Endothelial cell of umbilical vein (primary cell): ENCODE data around the gene C1orf198. TPM values are rescaled to one million over a fixed set of nuclear protein-coding genes. Genes with fewer than 3 reads are reported as not detected.

Experiments used
- BruUV-seq: library from RNA; stranded (reverse); fragments of 400-500 nt; replicated peaks from 2 replicates; lab custom pipeline; 2021; lab: Mats Ljungman, UMichigan
- CTCF ChIA-PET: fragments of 300-600, 350-600 bp; sonication (Branson Sonifier 250); formaldehyde crosslinking; loops from one replicate; lab custom pipeline; 2021; ENCODE audit warnings: antibody characterized with exemption, inconsistent platforms; lab: Charles Lee
- POLR2A ChIA-PET: fragments of 300-600, 350-600 bp; sonication (Branson Sonifier 250); formaldehyde crosslinking; loops from one replicate; lab custom pipeline; 2021; ENCODE audit warnings: antibody characterized with exemption, inconsistent platforms; lab: Charles Lee
- DNase-seq: peaks from one replicate; pipeline ENCODE4 v3.0.0-alpha.2; 2011; ENCODE audit warnings: low read depth, low spot score
- FAIRE-seq: peaks from 2 replicates; lab custom pipeline; 2011; peaks lifted over from hg19 to GRCh38; lab: Jason Lieb, UNC
- H2AFZ ChIP-seq: 2 replicates; pipeline ENCODE4 v1.6.0; 2012; ENCODE audit warnings: low read depth, low read length, control low read depth, inconsistent platforms
- H3K27ac ChIP-seq: 2 replicates; pipeline ENCODE4 v1.5.1; 2011; ENCODE audit warnings: low read depth, mild to moderate bottlenecking, control low read depth, low read length, moderate library complexity; ENCODE audit not compliant: insufficient read depth
- H3K27me3 ChIP-seq, 2 experiments: 2 replicates each; pipeline versions ENCODE4 v1.6.0 to v1.6.1; 2011; ENCODE audit warnings: low read length in 2 of 2, mixed read lengths in 1 of 2; ENCODE audit not compliant: control insufficient read depth in 2 of 2, insufficient read depth in 2 of 2
- H3K36me3 ChIP-seq, 2 experiments: 2 replicates in 1 of 2; 3 replicates in 1 of 2; pipeline ENCODE4 v1.5.1; 2011; ENCODE audit warnings: low read length in 2 of 2, mild to moderate bottlenecking in 1 of 2, moderate library complexity in 1 of 2; ENCODE audit not compliant: control insufficient read depth in 2 of 2, insufficient read depth in 2 of 2; ENCODE audit errors: extremely low read depth in 1 of 2
- H3K4me1 ChIP-seq: 3 replicates; pipeline ENCODE4 v1.5.1; 2011; ENCODE audit warnings: mild to moderate bottlenecking, low read length; ENCODE audit not compliant: control insufficient read depth, insufficient read depth; ENCODE audit errors: extremely low read depth
- H3K4me2 ChIP-seq: 2 replicates; pipeline ENCODE4 v1.6.1; 2011; ENCODE audit warnings: low read length, control low read depth, mixed read lengths; ENCODE audit not compliant: insufficient read depth
- H3K4me3 ChIP-seq, 3 experiments: fragments of 200-600 bp in 1 of 3; sonication (generic), shearing (Covaris generic) in 1 of 3; replicated peaks in 1 of 3; 2 replicates each; pipeline ENCODE4 v1.5.1; 2011 to 2016; ENCODE audit warnings: control low read depth in 3 of 3, low read length in 3 of 3, mild to moderate bottlenecking in 2 of 3, inconsistent platforms in 1 of 3, low read depth in 1 of 3, moderate library complexity in 1 of 3; ENCODE audit not compliant: insufficient read depth in 1 of 3
- H3K79me2 ChIP-seq: 2 replicates; pipeline ENCODE4 v1.6.0; 2012; ENCODE audit warnings: low read length, inconsistent platforms; ENCODE audit not compliant: control insufficient read depth, insufficient read depth
- H3K9ac ChIP-seq: replicated peaks from 2 replicates; pipeline ENCODE3; 2011; ENCODE audit warnings: low read length, control low read depth; ENCODE audit not compliant: insufficient read depth; ENCODE audit errors: extremely low read depth
- H3K9me1 ChIP-seq: replicated peaks from 3 replicates; pipeline ENCODE4 v1.6.0; 2011; ENCODE audit warnings: mild to moderate bottlenecking, low read length; ENCODE audit not compliant: control insufficient read depth, insufficient read depth; ENCODE audit errors: extremely low read depth
- H3K9me3 ChIP-seq: replicated peaks from 2 replicates; pipeline ENCODE4 v1.5.1; 2012; ENCODE audit warnings: low read length, inconsistent platforms; ENCODE audit not compliant: control insufficient read depth, insufficient read depth
- H4K20me1 ChIP-seq: replicated peaks from 2 replicates; pipeline ENCODE3; 2011; ENCODE audit warnings: mild to moderate bottlenecking, low read length; ENCODE audit not compliant: control insufficient read depth, insufficient read depth; ENCODE audit errors: extremely low read depth
- CTCF ChIP-seq, 2 donors: IDR thresholded peaks; 1 replicate in 1 of 2; 2 replicates in 1 of 2; pipeline ENCODE4 v1.5.1; 2011; ENCODE audit warnings: low read length in 2 of 2, mild to moderate bottlenecking in 2 of 2, moderate library complexity in 2 of 2, control low read depth in 1 of 2, inconsistent platforms in 1 of 2, low read depth in 1 of 2; ENCODE audit not compliant: insufficient read depth in 1 of 2; ENCODE audit errors: extremely low read depth in 1 of 2
- EZH2 ChIP-seq: IDR thresholded peaks from 2 replicates; pipeline ENCODE4 v1.6.1; 2012; ENCODE audit warnings: borderline replicate concordance, low read depth, mild to moderate bottlenecking, moderate library complexity, low read length, inconsistent platforms; ENCODE audit not compliant: severe bottlenecking
- FOS ChIP-seq: IDR thresholded peaks from 2 replicates; pipeline ENCODE4 v1.6.1; 2011; ENCODE audit warnings: mild to moderate bottlenecking, low read length, moderate library complexity, borderline replicate concordance; ENCODE audit not compliant: insufficient read depth
- GATA2 ChIP-seq: IDR thresholded peaks from 2 replicates; pipeline ENCODE4 v1.7.0; 2011; ENCODE audit warnings: low read depth, mild to moderate bottlenecking, moderate library complexity, mixed read lengths, low read length; ENCODE audit not compliant: insufficient read length, insufficient read depth
- JUN ChIP-seq: IDR thresholded peaks from 2 replicates; pipeline ENCODE4 v1.6.1; 2011; ENCODE audit warnings: borderline replicate concordance, low read depth; ENCODE audit not compliant: insufficient read length, insufficient read depth
- MAX ChIP-seq: IDR thresholded peaks from 2 replicates; pipeline ENCODE4 v1.6.1; 2011; ENCODE audit not compliant: insufficient read depth, insufficient read length
- MYC ChIP-seq: IDR thresholded peaks from one replicate; pipeline ENCODE4 v1.6.1; 2011; ENCODE audit warnings: mild to moderate bottlenecking, low read depth, low read length
- POLR2A ChIP-seq: IDR thresholded peaks from 2 replicates; pipeline ENCODE4 v1.6.1; 2012; ENCODE audit warnings: low read depth, mild to moderate bottlenecking, control low read depth, low read length
- POLR2AphosphoS5 ChIP-seq: IDR thresholded peaks from 2 replicates; pipeline ENCODE4 v1.6.1; 2012; ENCODE audit warnings: low read depth, mild to moderate bottlenecking, control low read depth, low read length, moderate library complexity; ENCODE audit not compliant: insufficient read depth
- dilution Hi-C: fragments of 300-500 bp; cut with MboI; formaldehyde crosslinking; loops from one replicate; pipeline ENCODE4 v1.15.0; 2019; ENCODE audit warnings: low sequenced_read_pairs; ENCODE audit not compliant: extremely low pct_ligation_motif_present
- intact Hi-C: fragments of 100-400 bp; cut with micrococcal nuclease; formaldehyde crosslinking; loops from one replicate; pipeline ENCODE4 v1.10.0; 2022
- polyA plus RNA-seq, 4 experiments: library from polyadenylated mRNA; depleted of rRNA in 3 of 4; stranded (reverse) in 3 of 4; unstranded in 1 of 4; fragments of >200 nt; gene quantifications; 2 replicates each; pipeline versions ENCODE4 v1.2.1 to v1.2.3, GENCODE V29; 2011 to 2012; ENCODE audit warnings: missing spikeins in 1 of 4
- total RNA-seq: library from RNA; stranded (reverse); gene quantifications from 2 replicates; pipeline ENCODE4 v1.2.3, GENCODE V29; 2021

The C1orf198 gene
- total and polyA plus RNA-seq, 2 donors (not counting 3 experiments of a cell fraction or from before 2014, with no cell fraction given) = 21.2 to 29.2 TPM

- no TSS peak for BruUV-seq
- TF ChIP-seq GATA2 (no peak), FOS (no peak), POLR2A (no peak)
- CTCF ChIA-PET = no interaction called here
- Histone ChIP-seq H3K9me1 (no peaks in the 10 kb centered on the region), H3K4me3 (no peak overlapping the region), H3K4me2 (no peak overlapping the region), H3K4me1 (no peaks in the 10 kb centered on the region), H2AFZ (no peak overlapping the region), H3K27ac (no peak overlapping the region), H4K20me1 (no peaks in the 10 kb centered on the region), H3K27me3 (peaks cover 4% of the 10 kb centered on the region in 2 experiments), H3K9ac (no peak overlapping the region), H3K9me3 (no peaks in the 10 kb centered on the region), H3K36me3 (no peaks in the 10 kb centered on the region), H3K79me2 (no peaks in the 10 kb centered on the region)
- FAIRE-seq = no peak
- DNase-seq = no peak
- POLR2A ChIA-PET = no interaction called here
- intact Hi-C loops = no loop called here
- dilution Hi-C loops = no loop called here
Measured at GRCh38 chr1:230891413-230891812, 23.1 kb upstream of the C1orf198 start.

- no peak overlapping the region for H3K9ac ChIP-seq
- no peaks in the 10 kb centered on the region for H3K36me3 ChIP-seq
- no peaks in the 10 kb centered on the region for H4K20me1 ChIP-seq
- H2AFZ ChIP-seq = no peak overlapping the region
- intact Hi-C loops (no loop called here), dilution Hi-C loops (no loop called here)
- TF ChIP-seq EZH2 (no peak), JUN (no peak), POLR2AphosphoS5 (no peak), POLR2A (no peak), CTCF (IDR thresholded peaks at IDR 0.05; ENCODE audit: extremely low read depth in 1 of 2, insufficient read depth in 1 of 2, low read depth in 1 of 2, low read length in 2 of 2) (no peak), MAX (no peak), MYC (no peak), GATA2 (no peak), FOS (no peak)
- H3K4me2 ChIP-seq = no peak overlapping the region
- no peaks in the 10 kb centered on the region for H3K9me1 ChIP-seq
- DNase-seq (no peak), FAIRE-seq (no peak)
- H3K9me3 ChIP-seq = no peaks in the 10 kb centered on the region
- no peaks in the 10 kb centered on the region for H3K4me1 ChIP-seq
- no peaks in the 10 kb centered on the region for H3K79me2 ChIP-seq
- H3K4me3 ChIP-seq = no peak overlapping the region
- ChIA-PET POLR2A (no interaction called here), CTCF (interaction anchor here (1.1 kb wide), 2 partner anchors 9 to 16 kb away, joined by 3 read pairs; no protein-coding TSS in a partner anchor)
- BruUV-seq = no TSS peak
- H3K27me3 ChIP-seq = peaks cover 0 to 4% of the 10 kb centered on the region in 2 experiments
- no peak overlapping the region for H3K27ac ChIP-seq
Measured at GRCh38 chr1:230884646-230885045, 16.3 kb upstream of the C1orf198 start.
